ENCODE results near the gene EPHA5.

Gene EPHA5

GRCh38 chr4:65391382-65391781 is 278.9 kb downstream of the EPHA5 start:
- TF ChIP-seq, protein P1, sequence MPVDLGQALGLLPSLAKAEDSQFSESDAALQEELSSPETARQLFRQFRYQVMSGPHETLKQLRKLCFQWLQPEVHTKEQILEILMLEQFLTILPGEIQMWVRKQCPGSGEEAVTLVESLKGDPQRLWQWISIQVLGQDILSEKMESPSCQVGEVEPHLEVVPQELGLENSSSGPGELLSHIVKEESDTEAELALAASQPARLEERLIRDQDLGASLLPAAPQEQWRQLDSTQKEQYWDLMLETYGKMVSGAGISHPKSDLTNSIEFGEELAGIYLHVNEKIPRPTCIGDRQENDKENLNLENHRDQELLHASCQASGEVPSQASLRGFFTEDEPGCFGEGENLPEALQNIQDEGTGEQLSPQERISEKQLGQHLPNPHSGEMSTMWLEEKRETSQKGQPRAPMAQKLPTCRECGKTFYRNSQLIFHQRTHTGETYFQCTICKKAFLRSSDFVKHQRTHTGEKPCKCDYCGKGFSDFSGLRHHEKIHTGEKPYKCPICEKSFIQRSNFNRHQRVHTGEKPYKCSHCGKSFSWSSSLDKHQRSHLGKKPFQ (tag by site-specific recombination; IDR thresholded peaks at IDR 0.05) = no peak
- no peak for TF ChIP-seq ZNF776 (tag by site-specific recombination; IDR thresholded peaks at IDR 0.05; ENCODE audit: borderline replicate concordance)
- no peak for TF ChIP-seq HOXA7 (CRISPR knock-in tag; IDR thresholded peaks at IDR 0.05; ENCODE audit: borderline replicate concordance)
- no peak for TF ChIP-seq KLF7 (tag by site-specific recombination; IDR thresholded peaks at IDR 0.05; ENCODE audit: borderline replicate concordance)
- POLR2A ChIA-PET = no interaction called here
- no peak overlapping the region for H3K4me3 ChIP-seq (ENCODE audit: low read depth, low read length)
- no peak overlapping the region for H3K27ac ChIP-seq (ENCODE audit: extremely low read depth, low read depth, low read length)
- CTCF ChIA-PET = no interaction called here
- H3K9me3 ChIP-seq (ENCODE audit: control insufficient read depth, insufficient read depth, low read depth, low read length) = no peaks in the 10 kb centered on the region
- H3K36me3 ChIP-seq (ENCODE audit: control insufficient read depth in 2 of 2, insufficient read depth in 1 of 2, low read length in 2 of 2) = no peaks in the 10 kb centered on the region
- H3K4me1 ChIP-seq (ENCODE audit: control insufficient read depth, insufficient read depth, low read length) = no peaks in the 10 kb centered on the region

- CTCF ChIA-PET = no interaction called here
Measured at GRCh38 chr4:65386927-65387326, 283.4 kb downstream of the EPHA5 start.

More at GRCh38 chr4:65386927-65387326, 283.4 kb downstream of the EPHA5 start:
- no peak for TF ChIP-seq ZFP3 (tag by site-specific recombination; IDR thresholded peaks at IDR 0.05; ENCODE audit: low read depth)
- no peak for TF ChIP-seq ZNF398 (tag by site-specific recombination; IDR thresholded peaks at IDR 0.05)
- TF ChIP-seq, protein P2, sequence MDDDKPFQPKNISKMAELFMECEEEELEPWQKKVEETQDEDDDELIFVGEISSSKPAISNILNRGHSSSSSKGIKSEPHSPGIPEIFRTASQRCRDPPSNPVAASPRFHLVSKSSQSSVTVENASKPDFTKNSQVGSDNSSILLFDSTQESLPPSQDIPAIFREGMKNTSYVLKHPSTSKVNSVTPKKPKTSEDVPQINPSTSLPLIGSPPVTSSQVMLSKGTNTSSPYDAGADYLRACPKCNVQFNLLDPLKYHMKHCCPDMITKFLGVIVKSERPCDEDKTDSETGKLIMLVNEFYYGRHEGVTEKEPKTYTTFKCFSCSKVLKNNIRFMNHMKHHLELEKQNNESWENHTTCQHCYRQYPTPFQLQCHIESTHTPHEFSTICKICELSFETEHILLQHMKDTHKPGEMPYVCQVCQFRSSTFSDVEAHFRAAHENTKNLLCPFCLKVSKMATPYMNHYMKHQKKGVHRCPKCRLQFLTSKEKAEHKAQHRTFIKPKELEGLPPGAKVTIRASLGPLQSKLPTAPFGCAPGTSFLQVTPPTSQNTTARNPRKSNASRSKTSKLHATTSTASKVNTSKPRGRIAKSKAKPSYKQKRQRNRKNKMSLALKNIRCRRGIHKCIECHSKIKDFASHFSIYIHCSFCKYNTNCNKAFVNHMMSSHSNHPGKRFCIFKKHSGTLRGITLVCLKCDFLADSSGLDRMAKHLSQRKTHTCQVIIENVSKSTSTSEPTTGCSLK (tag by site-specific recombination; IDR thresholded peaks at IDR 0.05) = no peak
- no peak for TF ChIP-seq ZNF514 (tag by site-specific recombination; IDR thresholded peaks at IDR 0.05)
- TF ChIP-seq PRDM6 (tag by site-specific recombination; IDR thresholded peaks at IDR 0.05) = no peak
- H3K4me1 ChIP-seq (ENCODE audit: control insufficient read depth, insufficient read depth, low read length) = no peaks in the 10 kb centered on the region
- no peaks in the 10 kb centered on the region for H3K36me3 ChIP-seq (ENCODE audit: control insufficient read depth in 2 of 2, insufficient read depth in 1 of 2, low read length in 2 of 2)
- no peaks in the 10 kb centered on the region for H3K9me3 ChIP-seq (ENCODE audit: control insufficient read depth, insufficient read depth, low read depth, low read length)
- POLR2A ChIA-PET = no interaction called here
- H3K27ac ChIP-seq (ENCODE audit: extremely low read depth, low read depth, low read length) = no peak overlapping the region
- no peak overlapping the region for H3K4me3 ChIP-seq (ENCODE audit: low read depth, low read length)

Data from HEK293 (cell line).